Natural killer cell (primary cell): ENCODE measurements around the gene ASIC1. TPM values are rescaled to one million over a fixed set of nuclear protein-coding genes. Genes with fewer than 3 reads are reported as not detected.

ENCODE experiments used
- ATAC-seq, 3 donors: fragments of 150-1000 bp in 2 of 3; fragments of 200-7000 bp in 1 of 3; cut with Tn5 transposase; 1 replicate in 1 of 3; 2 replicates in 2 of 3; pipeline ENCODE4 v1.10.0; 2021; ENCODE audit warnings: mild to moderate bottlenecking in 2 of 3, moderate library complexity in 2 of 3
- DNase-seq, 2 donors: peaks; one replicate each; pipeline versions ENCODE4 v3.0.0 to v3.0.0-alpha.2; 2013 to 2021; ENCODE audit warnings: mixed read lengths in 1 of 2
- H3K27ac ChIP-seq: one replicate; pipeline ENCODE4 v1.5.1; 2013; ENCODE audit warnings: mild to moderate bottlenecking, low read length
- H3K27me3 ChIP-seq: one replicate; pipeline ENCODE4 v1.6.1; 2013; ENCODE audit warnings: low read length; ENCODE audit not compliant: control insufficient read depth, insufficient read depth
- H3K36me3 ChIP-seq: one replicate; pipeline ENCODE4 v1.6.1; 2013; ENCODE audit warnings: low read length; ENCODE audit not compliant: control insufficient read depth, insufficient read depth
- H3K4me1 ChIP-seq: one replicate; pipeline ENCODE4 v1.6.1; 2013; ENCODE audit warnings: low read length; ENCODE audit not compliant: control insufficient read depth, insufficient read depth
- H3K4me3 ChIP-seq: one replicate; pipeline ENCODE4 v1.5.1; 2013; ENCODE audit warnings: low read length
- H3K9me3 ChIP-seq: one replicate; pipeline ENCODE4 v1.6.1; 2013; ENCODE audit warnings: low read length; ENCODE audit not compliant: control insufficient read depth, insufficient read depth
- H3K27ac Mint-ChIP-seq, 2 donors: one replicate each; pipeline ENCODE4 v1.8.0; 2022; ENCODE audit warnings: mild to moderate bottlenecking in 2 of 2, mixed read lengths in 2 of 2, moderate library complexity in 1 of 2
- H3K27me3 Mint-ChIP-seq, 2 donors: one replicate each; pipeline ENCODE4 v1.8.0; 2022; ENCODE audit warnings: low read depth in 2 of 2, mixed read lengths in 2 of 2
- H3K36me3 Mint-ChIP-seq: one replicate; pipeline ENCODE4 v1.8.0; 2022; ENCODE audit warnings: mixed read lengths
- H3K4me1 Mint-ChIP-seq, 2 donors: one replicate each; pipeline ENCODE4 v1.8.0; 2022; ENCODE audit warnings: mixed read lengths in 2 of 2
- H3K4me3 Mint-ChIP-seq: one replicate; pipeline ENCODE4 v1.8.0; 2022; ENCODE audit warnings: mild to moderate bottlenecking, moderate library complexity, mixed read lengths
- H3K9me3 Mint-ChIP-seq, 2 donors: one replicate each; pipeline ENCODE4 v1.8.0; 2022; ENCODE audit warnings: mixed read lengths in 2 of 2
- WGBS: methylation state at CpG from one replicate; pipeline ENCODE4 v1.1.7; 2013; ENCODE audit warnings: missing lambda C conversion rate; ENCODE audit not compliant: insufficient coverage; 5-methylcytosine and 5-hydroxymethylcytosine counted together
- intact Hi-C: fragments of 100-400 bp; cut with micrococcal nuclease; formaldehyde crosslinking; loops from one replicate; pipeline ENCODE4 v1.14.2; 2022
- total RNA-seq, 4 donors: library from RNA; stranded (reverse); fragments of 120-200 nt in 1 of 4; gene quantifications; one replicate each; pipeline versions ENCODE4 v1.2.3 to v1.2.4, GENCODE V29; 2013 to 2022
- TF ChIP-seq, protein P1 (sequence below): fragments of 200-600 bp; IDR thresholded peaks from one replicate; pipeline ENCODE4 v1.8.0; 2022; ENCODE audit warnings: antibody characterized with exemption

Gene ASIC1
- total RNA-seq, result under 1 TPM in 1 of 3 donors, not detected in 2; 0.21 TPM
- total RNA-seq (2013), result not detected

DNA sequence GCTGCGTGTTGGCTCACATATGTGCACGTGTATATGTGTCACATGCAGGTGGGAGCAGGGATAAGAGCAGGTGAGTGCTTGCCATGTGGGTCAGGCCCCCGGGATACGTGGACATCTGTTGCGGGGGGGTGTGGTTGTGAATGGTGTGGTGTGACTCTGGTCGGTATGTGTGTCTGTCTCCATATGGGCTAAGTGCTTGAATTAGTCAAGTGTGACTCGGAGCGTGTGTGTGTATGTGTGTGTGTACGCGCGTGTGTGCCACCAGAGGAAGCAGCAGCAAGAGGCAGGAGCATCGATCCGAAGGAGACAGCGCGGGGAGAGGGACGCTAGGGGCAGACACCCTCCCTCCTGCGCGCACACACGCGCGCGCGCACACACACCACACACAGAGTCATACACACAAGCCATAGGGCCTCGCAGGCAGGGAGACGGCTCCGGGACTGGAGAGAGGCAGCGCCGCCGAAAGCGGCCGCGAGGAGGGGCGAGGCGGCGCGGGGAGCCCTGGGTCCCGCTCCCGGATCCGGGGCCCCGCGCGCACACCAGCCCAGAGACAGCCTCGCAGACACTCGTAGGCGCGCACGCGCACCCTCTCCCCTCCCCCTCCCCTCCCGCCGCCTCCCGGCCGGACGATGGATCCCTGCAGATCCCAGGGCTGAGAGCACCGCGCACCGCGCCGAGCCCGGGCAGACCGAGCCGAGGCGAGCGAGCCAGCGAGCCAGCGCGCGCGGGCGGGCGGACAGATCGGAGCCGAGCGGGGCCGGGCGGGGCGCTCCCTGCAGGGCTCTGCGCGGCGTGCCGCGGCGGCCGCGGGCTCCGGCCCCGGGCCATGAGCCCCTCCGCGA lies at the start of gene ASIC1:
Gene ASIC1 (plus strand): TSS at position 597 of the 842 bp plus-strand sequence. CDS start 1,171 bp downstream, outside the sequence.
- intact Hi-C loops, result loop anchor here (1.0 to 5.0 kb wide), 2 partner anchors 90 to 190 kb away; no protein-coding TSS in a partner anchor
- Mint-ChIP-seq H3K27ac (no peak within 1 kb of the TSS), H3K36me3 (no peaks in the 10 kb centered on the region), H3K27me3 (peaks cover 55 to 61% of the 10 kb centered on the region in 2 donors), H3K9me3 (no peaks in the 10 kb centered on the region), H3K4me1 (peaks cover 24% of the 10 kb centered on the region in 2 donors), H3K4me3 (peak within 1 kb of the TSS; percentile 85)
- Histone ChIP-seq H3K9me3 (no peaks in the 10 kb centered on the region), H3K4me3 (no peak within 1 kb of the TSS), H3K36me3 (no peaks in the 10 kb centered on the region), H3K27ac (no peak within 1 kb of the TSS), H3K27me3 (peaks cover 24% of the 10 kb centered on the region), H3K4me1 (peaks cover 15% of the 10 kb centered on the region)
- WGBS, result under 1% methylated on average over 87 of the region's 88 CpGs
- peak; percentile 37 to 60 (median 40) for ATAC-seq
- DNase-seq, result peak in 1 of 2 donors; percentile 59
- TF ChIP-seq, protein P1, sequence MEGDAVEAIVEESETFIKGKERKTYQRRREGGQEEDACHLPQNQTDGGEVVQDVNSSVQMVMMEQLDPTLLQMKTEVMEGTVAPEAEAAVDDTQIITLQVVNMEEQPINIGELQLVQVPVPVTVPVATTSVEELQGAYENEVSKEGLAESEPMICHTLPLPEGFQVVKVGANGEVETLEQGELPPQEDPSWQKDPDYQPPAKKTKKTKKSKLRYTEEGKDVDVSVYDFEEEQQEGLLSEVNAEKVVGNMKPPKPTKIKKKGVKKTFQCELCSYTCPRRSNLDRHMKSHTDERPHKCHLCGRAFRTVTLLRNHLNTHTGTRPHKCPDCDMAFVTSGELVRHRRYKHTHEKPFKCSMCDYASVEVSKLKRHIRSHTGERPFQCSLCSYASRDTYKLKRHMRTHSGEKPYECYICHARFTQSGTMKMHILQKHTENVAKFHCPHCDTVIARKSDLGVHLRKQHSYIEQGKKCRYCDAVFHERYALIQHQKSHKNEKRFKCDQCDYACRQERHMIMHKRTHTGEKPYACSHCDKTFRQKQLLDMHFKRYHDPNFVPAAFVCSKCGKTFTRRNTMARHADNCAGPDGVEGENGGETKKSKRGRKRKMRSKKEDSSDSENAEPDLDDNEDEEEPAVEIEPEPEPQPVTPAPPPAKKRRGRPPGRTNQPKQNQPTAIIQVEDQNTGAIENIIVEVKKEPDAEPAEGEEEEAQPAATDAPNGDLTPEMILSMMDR, result no peak

DNA sequence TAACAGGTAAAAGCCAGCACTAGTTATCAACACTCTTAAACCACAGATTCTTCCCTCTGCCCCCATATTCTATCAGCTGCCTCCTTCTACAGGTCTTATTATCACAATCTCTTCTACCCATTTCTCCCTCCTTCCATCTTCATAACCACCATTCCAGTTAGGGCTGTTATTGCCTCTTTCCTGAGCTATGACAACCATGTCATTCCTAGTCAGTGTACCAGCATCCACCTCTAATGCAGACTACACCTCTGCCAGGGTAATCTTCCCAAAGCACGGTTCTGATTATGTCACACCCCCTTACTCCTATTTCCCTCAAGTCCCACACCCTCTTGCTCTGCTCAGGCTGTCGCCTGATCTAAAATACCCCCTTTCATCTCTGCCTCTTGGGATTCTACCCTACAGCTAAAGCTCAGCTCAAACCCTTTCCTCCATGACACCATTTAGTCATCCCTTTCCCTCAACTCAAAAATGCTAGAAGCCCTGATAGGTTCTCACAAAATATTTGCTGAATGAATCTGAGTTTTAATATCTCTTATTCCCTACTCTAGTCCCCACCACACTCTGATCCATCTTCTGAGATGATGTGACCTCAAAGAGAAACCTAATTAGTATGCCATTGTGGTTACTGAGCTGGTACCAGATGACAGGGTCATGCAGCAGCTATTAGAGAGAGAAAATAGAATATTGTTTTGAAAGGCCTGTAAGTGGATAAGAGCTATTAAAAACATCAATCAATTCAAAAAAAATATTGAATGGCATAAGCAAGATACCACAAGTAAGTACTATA lies 43.8 kb upstream of the ASIC1 start:
- no peaks in the 10 kb centered on the region for H3K27me3 Mint-ChIP-seq
- WGBS, result 87% methylated on average over 2 of the region's 2 CpGs
- H3K4me3 Mint-ChIP-seq, result no peak overlapping the region

DNA sequence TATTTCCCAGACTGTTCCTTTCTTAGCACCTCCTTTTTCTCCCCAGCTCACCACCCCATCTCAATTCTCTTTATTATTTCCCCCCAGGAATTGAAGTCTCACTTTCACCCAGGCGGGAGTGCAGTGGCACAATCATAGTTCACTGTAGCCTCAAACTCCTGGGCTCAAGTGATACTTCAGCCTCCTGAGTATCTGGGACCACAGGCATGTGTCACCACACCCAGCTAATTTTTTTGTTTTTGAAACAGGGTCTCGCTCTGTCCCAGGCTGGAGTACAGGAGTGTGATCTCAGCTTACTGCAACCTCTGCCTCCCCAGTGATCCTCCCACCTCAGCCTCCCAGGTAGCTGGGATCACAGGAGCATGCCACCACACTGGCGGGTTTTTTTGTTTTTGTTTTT lies 43.1 kb upstream of the ASIC1 start:
- TF ChIP-seq, protein P1, result no peak
- Histone ChIP-seq H3K27ac (no peak overlapping the region), H3K36me3 (no peaks in the 10 kb centered on the region), H3K4me3 (no peak overlapping the region), H3K4me1 (no peaks in the 10 kb centered on the region), H3K27me3 (no peaks in the 10 kb centered on the region), H3K9me3 (no peaks in the 10 kb centered on the region)
- H3K27ac Mint-ChIP-seq, result no peak overlapping the region
- 90% methylated on average over 2 of the region's 3 CpGs for WGBS
- H3K27me3 Mint-ChIP-seq, result no peaks in the 10 kb centered on the region
- no peak for ATAC-seq
- H3K4me1 Mint-ChIP-seq, result peaks cover 4 to 16% of the 10 kb centered on the region in 2 donors
- no peaks in the 10 kb centered on the region for H3K9me3 Mint-ChIP-seq
- no peaks in the 10 kb centered on the region for H3K36me3 Mint-ChIP-seq
- intact Hi-C loops, result no loop called here
- DNase-seq, result no peak
- no peak overlapping the region for H3K4me3 Mint-ChIP-seq

More for the DNA sequence above, 43.8 kb upstream of the ASIC1 start:
- intact Hi-C loops, result no loop called here
- no peaks in the 10 kb centered on the region for H3K9me3 Mint-ChIP-seq
- peak overlapping the region; percentile 3 to 41 for H3K27ac Mint-ChIP-seq
- no peaks in the 10 kb centered on the region for H3K36me3 Mint-ChIP-seq
- Histone ChIP-seq H3K4me1 (no peaks in the 10 kb centered on the region), H3K27me3 (no peaks in the 10 kb centered on the region), H3K27ac (no peak overlapping the region), H3K36me3 (no peaks in the 10 kb centered on the region), H3K9me3 (no peaks in the 10 kb centered on the region), H3K4me3 (no peak overlapping the region)
- ATAC-seq (no peak), DNase-seq (no peak)
- TF ChIP-seq, protein P1, result no peak
- peaks cover 4 to 11% of the 10 kb centered on the region in 2 donors for H3K4me1 Mint-ChIP-seq
